Measurements from ENCODE around the gene MMP11.

DNA sequence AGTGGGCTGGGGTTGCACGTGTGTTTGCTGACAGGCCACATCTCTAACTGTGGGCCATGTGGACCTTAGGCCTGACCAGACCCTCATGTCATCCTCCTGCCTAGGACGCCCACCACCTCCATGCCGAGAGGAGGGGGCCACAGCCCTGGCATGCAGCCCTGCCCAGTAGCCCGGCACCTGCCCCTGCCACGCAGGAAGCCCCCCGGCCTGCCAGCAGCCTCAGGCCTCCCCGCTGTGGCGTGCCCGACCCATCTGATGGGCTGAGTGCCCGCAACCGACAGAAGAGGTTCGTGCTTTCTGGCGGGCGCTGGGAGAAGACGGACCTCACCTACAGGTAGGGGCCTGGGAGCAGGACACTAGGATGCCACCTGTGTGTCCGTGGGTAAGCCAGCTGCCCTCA is 6.4 kb downstream of the MMP11 start:
- TF ChIP-seq MYC (IDR thresholded peaks at IDR 0.05; ENCODE audit: low read depth, low read length) (no peak), CTCF (IDR thresholded peaks at IDR 0.05; ENCODE audit: low read depth, low read length) (no peak)
